GM19372 (cell line): Measurements from ENCODE around the gene TNFRSF8.
"Not testable (repeated sequence)": the region's sequence is repeated elsewhere in the genome, so short reads cannot be mapped to it uniquely, and the experiment has no call there.

Source experiments
- ATAC-seq: cut with Tn5 transposase; IDR thresholded peaks from one replicate; pipeline ENCODE4 v1.9.1; 2021; ENCODE audit warnings: mild to moderate bottlenecking, low read depth, moderate library complexity; ENCODE audit not compliant: unreplicated experiment

Gene TNFRSF8

GRCh38 chr1:12083766-12084165, 20.7 kb downstream of the TNFRSF8 start:
- ATAC-seq = no peak

DNA sequence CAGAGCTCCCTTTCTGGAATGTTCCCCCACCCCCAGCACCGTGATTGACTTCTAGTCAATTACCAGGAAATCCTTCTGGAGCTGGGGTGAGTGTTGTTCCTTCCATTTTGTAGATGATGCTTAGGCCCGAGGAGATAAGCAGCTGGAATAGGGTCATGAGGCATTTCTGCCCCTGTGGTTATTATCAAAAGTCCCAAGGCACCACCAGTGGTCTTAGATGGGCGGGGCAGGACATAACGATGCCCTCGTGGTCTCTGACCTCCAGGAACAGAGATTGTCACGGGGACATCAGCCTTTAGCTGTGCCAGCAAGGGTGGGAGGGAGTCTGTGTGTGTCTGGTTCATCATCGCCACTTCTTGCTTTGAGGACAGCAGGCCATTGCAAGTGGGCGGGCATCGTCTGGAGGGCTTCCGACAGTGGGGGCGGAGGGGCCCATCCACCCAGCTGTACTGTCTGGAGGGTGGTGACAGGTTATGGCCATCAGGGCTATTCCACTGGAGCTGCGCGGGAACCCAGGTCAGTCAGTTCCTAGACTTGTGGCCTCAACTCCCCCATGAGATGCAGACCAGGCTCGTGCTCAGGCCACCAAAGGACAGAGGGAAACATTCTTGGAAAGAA, 22.6 kb downstream of the TNFRSF8 start:
- no peak for ATAC-seq

- peak; percentile 65 for ATAC-seq
Observed at GRCh38 chr1:12087797-12088314, 24.8 kb downstream of the TNFRSF8 start.

- ATAC-seq = no peak
Observed at GRCh38 chr1:12088607-12089006, 25.5 kb downstream of the TNFRSF8 start.

- ATAC-seq = no peak
Observed at GRCh38 chr1:12090326-12090725, 27.2 kb downstream of the TNFRSF8 start.

GRCh38 chr1:12091191-12091590, 28.1 kb downstream of the TNFRSF8 start:
- no peak for ATAC-seq

DNA sequence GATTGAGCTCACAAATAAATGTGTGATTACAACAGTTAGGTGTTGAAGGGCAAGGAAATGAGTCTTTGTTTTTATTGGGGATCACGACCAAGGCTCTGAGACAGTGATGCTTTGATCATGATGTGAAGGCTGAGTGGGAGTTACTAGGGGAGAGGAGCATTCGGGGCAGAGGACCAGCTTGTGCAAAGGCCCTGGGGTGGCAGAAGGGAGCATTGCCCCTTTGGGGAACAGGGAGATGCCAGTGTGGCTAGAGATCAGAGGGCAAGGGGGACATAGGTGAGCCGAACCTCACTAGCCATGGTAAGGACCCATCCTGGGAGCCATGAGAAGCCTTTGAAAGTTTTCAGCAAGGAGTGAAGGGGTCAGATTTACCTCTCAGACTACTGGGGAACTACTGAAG, 31.1 kb downstream of the TNFRSF8 start:
- ATAC-seq = no peak

DNA sequence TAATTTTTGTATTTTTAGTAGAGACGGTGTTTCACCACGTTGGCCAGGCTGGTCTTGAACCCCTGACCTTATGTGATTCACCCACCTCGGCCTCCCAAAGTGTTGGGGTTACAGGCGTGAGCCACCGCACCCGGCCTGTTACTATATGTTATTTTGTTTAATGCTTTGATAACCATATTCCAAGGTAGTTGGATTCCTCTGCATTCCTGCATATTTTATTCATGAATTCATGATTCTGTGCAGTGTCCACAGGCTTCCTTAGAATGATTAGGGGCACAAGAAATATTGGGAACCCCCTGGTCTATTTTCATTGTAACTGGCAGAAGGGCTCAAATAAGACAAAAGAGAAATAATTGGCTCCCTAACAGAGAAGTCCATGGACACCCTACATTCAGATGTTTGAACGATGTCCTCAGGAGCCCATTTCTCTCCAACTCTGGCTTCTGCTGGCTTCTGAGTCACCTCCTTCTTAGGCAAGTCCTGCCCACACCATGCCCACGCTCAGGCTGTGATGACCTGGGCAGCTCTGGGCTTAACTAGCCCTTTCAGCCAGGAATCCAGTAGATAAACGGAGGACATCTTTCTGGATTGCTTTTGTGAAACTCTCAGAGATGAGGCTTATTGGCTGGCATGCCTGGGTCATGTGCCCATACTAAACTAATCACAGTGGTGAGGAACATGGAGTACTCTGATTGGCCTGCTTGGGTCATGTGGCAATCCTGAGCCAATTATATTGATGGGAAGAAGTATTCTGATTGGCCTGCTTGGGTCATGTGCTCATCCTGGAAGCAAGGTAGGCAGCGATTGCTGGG, 32.6 kb downstream of the TNFRSF8 start:
- no peak for ATAC-seq

- no peak for ATAC-seq
Observed at GRCh38 chr1:12096615-12097014, 33.5 kb downstream of the TNFRSF8 start.

GRCh38 chr1:12097321-12097720, 34.2 kb downstream of the TNFRSF8 start:
- ATAC-seq = no peak

DNA sequence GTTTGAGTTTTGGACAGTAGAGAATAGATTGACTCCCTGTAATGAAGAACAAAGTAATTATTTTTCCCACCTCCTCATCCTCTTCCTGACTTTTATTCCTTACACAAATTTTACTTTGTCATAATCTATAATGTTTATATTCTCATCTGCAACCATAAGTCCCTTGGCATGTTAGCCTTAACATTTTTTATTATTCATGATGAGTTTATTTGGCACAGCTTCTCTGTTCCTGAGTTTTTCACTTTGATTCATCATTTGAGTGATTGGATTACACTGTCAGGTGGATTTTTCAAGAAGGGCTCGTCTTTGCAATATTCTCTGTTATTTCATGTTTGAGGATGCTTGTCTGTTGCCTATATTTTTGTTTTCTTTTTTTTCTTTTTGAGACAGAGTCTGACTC, 35.7 kb downstream of the TNFRSF8 start:
- no peak for ATAC-seq

- no peak for ATAC-seq
Observed at GRCh38 chr1:12099610-12100009, 36.5 kb downstream of the TNFRSF8 start.

DNA sequence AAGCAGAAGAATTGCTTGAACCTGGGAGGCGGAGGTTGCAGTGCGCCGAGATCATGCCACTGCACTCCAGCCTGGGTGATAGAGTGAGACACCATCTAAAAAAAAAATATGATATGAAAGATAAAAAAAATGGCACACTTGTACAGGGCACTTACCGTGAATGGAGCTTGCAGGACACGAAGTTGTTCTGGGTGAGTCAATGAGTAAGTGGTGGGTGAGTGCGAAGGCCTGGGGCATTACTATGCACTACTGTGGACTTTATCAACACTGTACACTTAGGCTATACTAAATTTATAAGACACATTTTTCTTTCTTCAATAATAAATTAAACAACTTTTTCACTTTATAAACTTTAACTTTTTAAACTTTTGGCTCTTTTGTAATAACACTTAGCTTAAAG, 37.0 kb downstream of the TNFRSF8 start:
- no peak for ATAC-seq

DNA sequence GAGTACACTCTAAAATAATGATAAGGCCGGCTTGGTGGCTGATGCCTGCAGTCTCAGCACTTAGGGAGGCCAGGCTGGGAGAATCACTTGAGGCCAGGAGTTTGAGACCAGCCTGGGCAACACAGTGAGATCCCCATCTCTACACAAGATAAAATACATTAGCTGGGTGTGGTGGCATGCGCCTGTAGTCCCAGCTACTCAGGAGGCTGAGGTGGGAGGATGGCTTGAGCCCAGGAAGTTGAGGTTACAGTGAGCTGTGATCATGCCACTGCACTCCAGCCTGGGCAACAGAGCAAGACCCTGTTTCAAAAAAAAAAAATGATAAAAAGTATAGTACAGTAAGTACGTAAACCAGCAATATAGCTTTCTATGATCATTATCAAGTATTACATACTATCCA, 38.0 kb downstream of the TNFRSF8 start:
- ATAC-seq = not testable (repeated sequence)

GRCh38 chr1:12102066-12102465, 39.0 kb downstream of the TNFRSF8 start:
- no peak for ATAC-seq

- ATAC-seq = no peak
Observed at GRCh38 chr1:12104417-12104816, 41.3 kb downstream of the TNFRSF8 start.

- no peak for ATAC-seq
Observed at GRCh38 chr1:12106153-12106552, 43.0 kb downstream of the TNFRSF8 start.

- not testable (repeated sequence) for ATAC-seq
Observed at GRCh38 chr1:12106861-12107260, 43.8 kb downstream of the TNFRSF8 start.

DNA sequence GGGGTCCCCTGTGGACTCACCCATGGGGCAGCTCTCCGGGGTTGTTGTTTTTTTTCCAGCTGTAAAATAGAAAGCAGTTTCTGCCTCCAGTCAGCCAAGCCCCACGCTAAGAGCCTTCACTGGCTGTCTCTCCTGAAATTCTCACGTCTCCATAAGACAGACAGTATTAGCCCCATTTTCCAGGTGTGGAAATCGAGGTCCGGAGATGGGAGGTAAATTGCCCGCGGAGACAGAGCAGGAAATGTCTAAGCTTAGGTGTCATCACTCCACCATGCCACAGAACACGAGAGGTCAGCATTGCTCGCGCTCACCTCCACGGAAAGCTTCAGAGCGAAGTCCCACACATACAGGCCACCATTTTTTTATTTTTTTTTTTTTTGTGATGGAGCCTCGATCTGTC, 44.6 kb downstream of the TNFRSF8 start:
- ATAC-seq = no peak

- ATAC-seq = no peak
Observed at GRCh38 chr1:12109901-12110300, 46.8 kb downstream of the TNFRSF8 start.

DNA sequence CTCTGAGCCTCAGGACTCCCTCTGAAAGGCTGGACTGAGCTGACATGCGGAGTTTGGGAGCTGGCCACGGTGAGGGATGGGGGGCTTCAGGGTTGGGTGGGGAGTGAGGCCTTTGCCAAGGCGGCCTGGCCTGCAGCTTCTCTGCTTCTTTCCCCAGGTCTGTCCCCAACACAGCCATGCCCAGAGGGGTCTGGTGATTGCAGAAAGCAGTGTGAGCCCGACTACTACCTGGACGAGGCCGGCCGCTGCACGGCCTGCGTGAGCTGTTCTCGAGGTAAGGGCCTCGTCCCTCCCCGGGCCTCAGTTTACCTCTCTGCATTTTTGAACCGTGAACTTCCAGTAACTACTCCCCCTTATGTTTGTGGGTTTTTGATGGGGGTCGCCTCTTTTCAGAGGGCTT, 48.6 kb downstream of the TNFRSF8 start:
- no peak for ATAC-seq

GRCh38 chr1:12112711-12113161, 49.6 kb downstream of the TNFRSF8 start:
- ATAC-seq = no peak
